Measurements from ENCODE around the gene COMT.
A peak's percentile ranks its signal among the peaks of the same experiment; 100 is the strongest.
"Not testable (repeated sequence)": the region's sequence is repeated elsewhere in the genome, so short reads cannot be mapped to it uniquely, and the experiment has no call there.

The COMT gene

GRCh38 chr22:19930551-19931486 lies 10.8 kb upstream of the COMT start:
- DNase-seq (ENCODE audit: low read depth), result no peak
- H3K4me3 ChIP-seq (ENCODE audit: low read depth, low read length), result no peak overlapping the region
- no peak for TF ChIP-seq CTCF (IDR thresholded peaks at IDR 0.05; ENCODE audit: control insufficient read depth, extremely low read depth, insufficient read depth)

- no peak for DNase-seq (ENCODE audit: low read depth)
- H3K4me3 ChIP-seq (ENCODE audit: low read depth, low read length), result no peak overlapping the region
- no peak for TF ChIP-seq CTCF (IDR thresholded peaks at IDR 0.05; ENCODE audit: control insufficient read depth, extremely low read depth, insufficient read depth)
These were observed 10.1 kb upstream of the COMT start for GRCh38 chr22:19931514-19931913.

GRCh38 chr22:19932367-19933206 lies 9.0 kb upstream of the COMT start:
- H3K4me3 ChIP-seq (ENCODE audit: low read depth, low read length), result no peak overlapping the region
- no peak for TF ChIP-seq CTCF (IDR thresholded peaks at IDR 0.05; ENCODE audit: control insufficient read depth, extremely low read depth, insufficient read depth)
- no peak for DNase-seq (ENCODE audit: low read depth)

- no peak overlapping the region for H3K4me3 ChIP-seq (ENCODE audit: low read depth, low read length)
- DNase-seq (ENCODE audit: low read depth), result no peak
- no peak for TF ChIP-seq CTCF (IDR thresholded peaks at IDR 0.05; ENCODE audit: control insufficient read depth, extremely low read depth, insufficient read depth)
These were observed 8.0 kb upstream of the COMT start for GRCh38 chr22:19933341-19934241.

GRCh38 chr22:19935123-19935718 lies 6.4 kb upstream of the COMT start:
- not testable (repeated sequence) for H3K4me3 ChIP-seq (ENCODE audit: low read depth, low read length)
- DNase-seq (ENCODE audit: low read depth), result peak; percentile 67

GRCh38 chr22:19936513-19936912 lies 5.1 kb upstream of the COMT start:
- no peak for TF ChIP-seq CTCF (IDR thresholded peaks at IDR 0.05; ENCODE audit: control insufficient read depth, extremely low read depth, insufficient read depth)
- peak overlapping the region; percentile 38 for H3K4me3 ChIP-seq (ENCODE audit: low read depth, low read length)
- DNase-seq (ENCODE audit: low read depth), result no peak
